Measurements from ENCODE around the gene TMPRSS6.

The TMPRSS6 gene

GRCh38 chr22:37091994-37092393 is 17.5 kb downstream of the TMPRSS6 start:
- Mint-ChIP-seq H3K36me3 (no peaks in the 10 kb centered on the region), H3K4me3 (no peak overlapping the region), H3K27ac (no peak overlapping the region), H3K4me1 (ENCODE audit: low read depth) (peaks cover 14% of the 10 kb centered on the region), H3K9me3 (ENCODE audit: low read depth) (no peaks in the 10 kb centered on the region), H3K27me3 (peaks cover 3% of the 10 kb centered on the region)

GRCh38 chr22:37090920-37091695 is 18.4 kb downstream of the TMPRSS6 start:
- Mint-ChIP-seq H3K27me3 (no peaks in the 10 kb centered on the region), H3K4me3 (no peak overlapping the region), H3K4me1 (ENCODE audit: low read depth) (peaks cover 14% of the 10 kb centered on the region), H3K36me3 (no peaks in the 10 kb centered on the region), H3K9me3 (ENCODE audit: low read depth) (no peaks in the 10 kb centered on the region), H3K27ac (no peak overlapping the region)

DNA sequence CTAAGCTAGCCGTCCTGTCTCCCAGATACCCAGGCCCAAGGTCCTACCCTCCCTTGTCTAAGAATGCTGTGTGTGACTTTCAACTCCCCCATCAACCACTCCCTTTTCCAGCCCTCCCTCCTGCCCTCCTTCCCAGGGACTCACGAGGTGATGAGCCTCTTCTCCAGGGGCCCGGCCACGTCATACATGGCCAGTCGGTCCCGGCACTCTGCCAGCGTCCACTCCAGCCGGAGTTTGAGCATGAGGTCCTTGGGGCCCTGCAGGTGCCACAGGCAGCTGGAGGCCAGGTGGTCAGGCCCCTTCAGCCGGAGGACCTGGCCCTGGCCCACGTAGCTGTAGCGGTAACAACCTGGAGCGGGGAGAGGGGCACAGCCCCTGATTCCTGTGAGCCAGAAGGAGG is 20.1 kb downstream of the TMPRSS6 start:
- no peaks in the 10 kb centered on the region for H3K36me3 Mint-ChIP-seq
- H3K27me3 Mint-ChIP-seq = no peaks in the 10 kb centered on the region
- no peaks in the 10 kb centered on the region for H3K9me3 Mint-ChIP-seq (ENCODE audit: low read depth)
- no peak overlapping the region for H3K4me3 Mint-ChIP-seq
- H3K27ac Mint-ChIP-seq = no peak overlapping the region
- H3K4me1 Mint-ChIP-seq (ENCODE audit: low read depth) = peaks cover 3% of the 10 kb centered on the region

GRCh38 chr22:37088750-37089408 is 20.6 kb downstream of the TMPRSS6 start:
- no peaks in the 10 kb centered on the region for H3K27me3 Mint-ChIP-seq
- no peaks in the 10 kb centered on the region for H3K36me3 Mint-ChIP-seq
- no peaks in the 10 kb centered on the region for H3K9me3 Mint-ChIP-seq (ENCODE audit: low read depth)
- no peaks in the 10 kb centered on the region for H3K4me1 Mint-ChIP-seq (ENCODE audit: low read depth)
- no peak overlapping the region for H3K4me3 Mint-ChIP-seq
- H3K27ac Mint-ChIP-seq = no peak overlapping the region

DNA sequence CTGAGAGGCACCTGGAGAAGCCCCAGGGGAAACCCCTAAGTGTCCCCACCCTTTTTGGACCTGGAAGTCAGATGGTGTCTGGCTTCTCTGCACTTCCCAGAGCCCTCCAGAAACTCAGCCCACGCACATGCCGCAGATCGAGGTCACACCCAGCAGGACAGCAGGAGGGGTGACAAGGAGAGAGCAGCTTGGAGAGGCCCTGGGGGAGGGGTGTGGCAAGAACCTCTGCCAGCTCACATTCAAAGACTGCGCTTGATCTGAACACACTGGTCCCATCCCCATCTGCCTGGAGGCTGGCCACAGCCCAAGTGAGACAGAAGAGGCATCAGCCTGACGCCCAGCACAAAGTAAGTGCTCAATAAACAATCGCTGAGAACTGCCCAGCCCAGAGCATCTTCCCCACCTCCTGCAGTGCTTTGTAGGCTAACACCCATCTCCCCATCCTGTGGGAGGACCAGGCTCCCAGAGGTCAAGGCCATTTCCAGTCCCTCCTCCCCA is 21.4 kb downstream of the TMPRSS6 start:
- no peak overlapping the region for H3K27ac Mint-ChIP-seq
- no peak overlapping the region for H3K4me3 Mint-ChIP-seq
- H3K4me1 Mint-ChIP-seq (ENCODE audit: low read depth) = no peaks in the 10 kb centered on the region
- H3K27me3 Mint-ChIP-seq = no peaks in the 10 kb centered on the region
- no peaks in the 10 kb centered on the region for H3K9me3 Mint-ChIP-seq (ENCODE audit: low read depth)
- no peaks in the 10 kb centered on the region for H3K36me3 Mint-ChIP-seq

- Mint-ChIP-seq H3K27me3 (no peaks in the 10 kb centered on the region), H3K9me3 (ENCODE audit: low read depth) (no peaks in the 10 kb centered on the region), H3K4me1 (ENCODE audit: low read depth) (peaks cover 8% of the 10 kb centered on the region), H3K4me3 (no peak overlapping the region), H3K36me3 (no peaks in the 10 kb centered on the region), H3K27ac (no peak overlapping the region)
Measured at GRCh38 chr22:37086184-37086583, 23.3 kb downstream of the TMPRSS6 start.

GRCh38 chr22:37084385-37084784 is 25.1 kb downstream of the TMPRSS6 start:
- no peaks in the 10 kb centered on the region for H3K27me3 Mint-ChIP-seq
- no peak overlapping the region for H3K27ac Mint-ChIP-seq
- H3K9me3 Mint-ChIP-seq (ENCODE audit: low read depth) = no peaks in the 10 kb centered on the region
- peaks cover 26% of the 10 kb centered on the region for H3K4me1 Mint-ChIP-seq (ENCODE audit: low read depth)
- no peak overlapping the region for H3K4me3 Mint-ChIP-seq
- H3K36me3 Mint-ChIP-seq = no peaks in the 10 kb centered on the region

- Mint-ChIP-seq H3K4me3 (no peak overlapping the region), H3K27me3 (no peaks in the 10 kb centered on the region), H3K4me1 (ENCODE audit: low read depth) (peaks cover 30% of the 10 kb centered on the region), H3K36me3 (no peaks in the 10 kb centered on the region), H3K9me3 (ENCODE audit: low read depth) (no peaks in the 10 kb centered on the region), H3K27ac (peak overlapping the region; percentile 77)
Measured at GRCh38 chr22:37083914-37084313, 25.6 kb downstream of the TMPRSS6 start.

DNA sequence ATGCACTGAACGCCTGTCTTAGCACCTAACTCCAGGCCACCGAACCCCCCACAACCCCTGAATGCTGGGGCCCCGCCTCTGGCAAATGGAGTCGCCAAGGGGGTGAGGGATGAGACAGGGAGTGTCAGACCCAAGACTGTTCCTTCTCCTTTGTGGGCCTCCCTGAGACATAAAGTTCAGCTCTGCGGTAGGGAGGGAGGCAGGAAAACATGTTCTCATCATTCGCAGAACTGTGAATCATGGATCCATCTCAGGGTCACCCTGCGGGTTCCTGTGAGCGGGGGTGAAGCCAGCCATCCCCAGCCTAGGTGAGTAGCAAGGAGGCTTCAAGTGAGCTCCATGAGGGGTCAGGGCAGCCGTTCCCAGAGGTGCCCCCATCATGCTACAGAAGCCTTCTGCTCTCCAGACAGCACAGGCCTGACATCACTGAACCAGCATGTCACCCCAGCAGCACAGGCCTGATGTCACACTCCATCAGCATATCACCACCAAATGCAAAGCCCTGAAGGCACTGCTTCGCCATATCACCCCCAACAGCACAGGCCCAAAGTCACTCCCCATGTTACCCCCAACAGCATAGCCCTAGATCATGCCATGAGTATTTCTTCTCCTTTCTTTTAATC is 27.2 kb downstream of the TMPRSS6 start:
- H3K4me1 Mint-ChIP-seq (ENCODE audit: low read depth) = peaks cover 42% of the 10 kb centered on the region
- peak overlapping the region; percentile 62 for H3K27ac Mint-ChIP-seq
- no peak overlapping the region for H3K4me3 Mint-ChIP-seq
- H3K9me3 Mint-ChIP-seq (ENCODE audit: low read depth) = no peaks in the 10 kb centered on the region
- H3K36me3 Mint-ChIP-seq = no peaks in the 10 kb centered on the region
- no peaks in the 10 kb centered on the region for H3K27me3 Mint-ChIP-seq

DNA sequence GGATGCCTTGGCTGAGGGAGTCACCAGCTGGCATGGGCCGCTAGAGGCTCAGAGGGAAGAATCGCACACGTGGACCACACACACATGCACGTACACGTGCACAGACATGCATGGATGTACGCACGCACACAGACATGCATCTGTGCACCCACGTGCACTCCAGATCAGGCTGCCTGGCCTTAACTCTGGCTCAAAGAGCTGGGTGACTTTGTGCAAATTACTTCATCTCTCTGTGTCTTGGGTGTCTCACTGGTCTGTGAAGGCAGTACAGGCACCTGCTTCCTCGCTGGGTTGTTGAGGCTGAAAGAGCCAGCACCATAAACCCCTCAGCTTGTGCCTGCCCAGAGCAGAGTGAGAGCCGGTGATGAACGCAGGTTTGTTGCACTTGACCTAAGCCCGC is 28.7 kb downstream of the TMPRSS6 start:
- H3K4me1 Mint-ChIP-seq (ENCODE audit: low read depth) = peaks cover 42% of the 10 kb centered on the region
- peak overlapping the region; percentile 70 for H3K27ac Mint-ChIP-seq
- H3K9me3 Mint-ChIP-seq (ENCODE audit: low read depth) = no peaks in the 10 kb centered on the region
- no peak overlapping the region for H3K4me3 Mint-ChIP-seq
- H3K36me3 Mint-ChIP-seq = no peaks in the 10 kb centered on the region
- H3K27me3 Mint-ChIP-seq = no peaks in the 10 kb centered on the region

- H3K4me1 Mint-ChIP-seq (ENCODE audit: low read depth) = peaks cover 42% of the 10 kb centered on the region
- no peaks in the 10 kb centered on the region for H3K27me3 Mint-ChIP-seq
- H3K36me3 Mint-ChIP-seq = no peaks in the 10 kb centered on the region
- H3K4me3 Mint-ChIP-seq = peak overlapping the region; percentile 62
- H3K9me3 Mint-ChIP-seq (ENCODE audit: low read depth) = no peaks in the 10 kb centered on the region
- peak overlapping the region; percentile 96 for H3K27ac Mint-ChIP-seq
Measured at GRCh38 chr22:37080438-37080837, 29.1 kb downstream of the TMPRSS6 start.

- peaks cover 42% of the 10 kb centered on the region for H3K4me1 Mint-ChIP-seq (ENCODE audit: low read depth)
- H3K36me3 Mint-ChIP-seq = no peaks in the 10 kb centered on the region
- H3K27ac Mint-ChIP-seq = peak overlapping the region; percentile 96
- no peaks in the 10 kb centered on the region for H3K27me3 Mint-ChIP-seq
- H3K4me3 Mint-ChIP-seq = peak overlapping the region; percentile 68
- H3K9me3 Mint-ChIP-seq (ENCODE audit: low read depth) = no peaks in the 10 kb centered on the region
Measured at GRCh38 chr22:37079668-37080171, 29.8 kb downstream of the TMPRSS6 start.

- H3K9me3 Mint-ChIP-seq (ENCODE audit: low read depth) = no peaks in the 10 kb centered on the region
- no peaks in the 10 kb centered on the region for H3K27me3 Mint-ChIP-seq
- H3K4me3 Mint-ChIP-seq = peak overlapping the region; percentile 68
- H3K27ac Mint-ChIP-seq = peak overlapping the region; percentile 96
- no peaks in the 10 kb centered on the region for H3K36me3 Mint-ChIP-seq
- H3K4me1 Mint-ChIP-seq (ENCODE audit: low read depth) = peaks cover 42% of the 10 kb centered on the region
Measured at GRCh38 chr22:37079158-37079557, 30.4 kb downstream of the TMPRSS6 start.

- Mint-ChIP-seq H3K4me1 (ENCODE audit: low read depth) (peaks cover 42% of the 10 kb centered on the region), H3K27me3 (no peaks in the 10 kb centered on the region), H3K9me3 (ENCODE audit: low read depth) (no peaks in the 10 kb centered on the region), H3K36me3 (no peaks in the 10 kb centered on the region), H3K27ac (peak overlapping the region; percentile 96), H3K4me3 (peak overlapping the region; percentile 46)
Measured at GRCh38 chr22:37077802-37078448, 31.6 kb downstream of the TMPRSS6 start.
